K562 (cell line): Measurements from ENCODE around the gene HBG1. TPM values are rescaled to one million over a fixed set of nuclear protein-coding genes. Genes with fewer than 3 reads are reported as not detected.

Experiments used
- ATAC-seq: fragments of 200-7000 bp; cut with Tn5 transposase; 3 replicates; pipeline ENCODE4 v1.9.1; 2020; ENCODE audit warnings: moderate library complexity
- BruUV-seq: library from RNA; stranded (reverse); fragments of 400-500 nt; replicated peaks from 2 replicates; lab custom pipeline; 2021; lab: Mats Ljungman, UMichigan
- CTCF ChIA-PET: fragments of 300-600 bp; formaldehyde crosslinking; extraction: SDS; loops from one replicate; lab custom pipeline; 2021; ENCODE audit warnings: low intra/inter-chr PET ratio; lab: Yijun Ruan, JAX
- POLR2A ChIA-PET: fragments of 300-600, 350-650 bp; sonication (Branson Sonifier 250); formaldehyde crosslinking; extraction: SDS; loops from one replicate; lab custom pipeline; 2021; ENCODE audit warnings: antibody characterized with exemption, inconsistent platforms; lab: Yijun Ruan, JAX
- DNase-seq, 4 experiments: peaks; one replicate each; pipeline versions ENCODE4 v3.0.0 to v3.0.0-alpha.2; 2011 to 2018; ENCODE audit warnings: low spot score in 3 of 4, mixed read lengths in 3 of 4; ENCODE audit errors: extremely low read depth in 1 of 4
- FAIRE-seq: peaks from 2 replicates; lab custom pipeline; 2011; peaks lifted over from hg19 to GRCh38; lab: Jason Lieb, UNC
- H2AFZ ChIP-seq: 2 replicates; pipeline ENCODE4 v1.6.0; 2011; ENCODE audit warnings: low read depth, low read length, control low read depth, inconsistent platforms
- H3K27ac ChIP-seq: fragments of 200-600 bp; 3 replicates; pipeline ENCODE4 v1.8.0; 2011; ENCODE audit warnings: low read depth, mild to moderate bottlenecking, control low read depth, inconsistent platforms, low read length, moderate library complexity, mixed read lengths; ENCODE audit errors: extremely low read depth
- H3K27me3 ChIP-seq, 2 experiments: fragments of 300-600 bp in 1 of 2; 2 replicates in 1 of 2; 3 replicates in 1 of 2; pipeline versions ENCODE4 v1.6.0 to v1.8.0; 2011; ENCODE audit warnings: inconsistent platforms in 2 of 2, low read length in 2 of 2, mild to moderate bottlenecking in 1 of 2, mixed read lengths in 1 of 2, moderate library complexity in 1 of 2; ENCODE audit not compliant: control insufficient read depth in 2 of 2, insufficient read depth in 2 of 2
- H3K36me3 ChIP-seq: fragments of 300-600 bp; 3 replicates; pipeline ENCODE4 v1.8.0; 2011; ENCODE audit warnings: mild to moderate bottlenecking, low read length, inconsistent platforms; ENCODE audit not compliant: control insufficient read depth, insufficient read depth
- H3K4me1 ChIP-seq, 2 experiments: fragments of 200-600 bp in 1 of 2; replicated peaks in 1 of 2; 2 replicates in 1 of 2; 3 replicates in 1 of 2; pipeline versions ENCODE4 v1.5.1 to v1.8.0; 2011; ENCODE audit warnings: inconsistent platforms in 2 of 2, low read length in 2 of 2, mild to moderate bottlenecking in 1 of 2, mixed read lengths in 1 of 2, moderate library complexity in 1 of 2; ENCODE audit not compliant: control insufficient read depth in 2 of 2, insufficient read depth in 2 of 2
- H3K4me2 ChIP-seq: 2 replicates; pipeline ENCODE4 v1.6.1; 2011; ENCODE audit warnings: low read length, control low read depth, inconsistent platforms, mixed read lengths; ENCODE audit not compliant: insufficient read depth
- H3K4me3 ChIP-seq: fragments of 200-600 bp; sonication (generic), shearing (Covaris generic); 2 replicates; pipeline ENCODE4 v1.5.1; 2016; ENCODE audit warnings: control low read depth, inconsistent platforms
- H3K79me2 ChIP-seq: fragments of 200-600 bp; 3 replicates; pipeline ENCODE4 v1.8.0; 2011; ENCODE audit warnings: low read length, inconsistent platforms; ENCODE audit not compliant: control insufficient read depth, insufficient read depth
- H3K9ac ChIP-seq, 2 experiments: 2 replicates each; pipeline versions ENCODE4 v1.6.0 to v1.6.1; 2011; ENCODE audit warnings: low read depth in 2 of 2, low read length in 2 of 2, control low read depth in 1 of 2, inconsistent platforms in 1 of 2, mild to moderate bottlenecking in 1 of 2, mixed read lengths in 1 of 2; ENCODE audit not compliant: insufficient read depth in 1 of 2
- H3K9me1 ChIP-seq: one replicate; pipeline ENCODE4 v1.6.0; 2011; ENCODE audit warnings: inconsistent platforms, mild to moderate bottlenecking, low read length, moderate library complexity; ENCODE audit not compliant: control insufficient read depth, insufficient read depth
- H3K9me3 ChIP-seq: replicated peaks from 2 replicates; pipeline ENCODE4 v1.5.1; 2011; ENCODE audit warnings: low read depth, low read length, inconsistent platforms; ENCODE audit not compliant: control insufficient read depth, insufficient read depth
- H4K20me1 ChIP-seq: replicated peaks from 2 replicates; pipeline ENCODE4 v1.6.1; 2011; ENCODE audit warnings: low read length, inconsistent platforms, mixed read lengths; ENCODE audit not compliant: control insufficient read depth, insufficient read depth
- ETV5 ChIP-seq: sonication (generic); formaldehyde crosslinking; IDR thresholded peaks from 2 replicates; pipeline ENCODE4 v1.4.0; 2020; ENCODE audit warnings: low read depth, mild to moderate bottlenecking, missing genetic modification reagents
- MTA2 ChIP-seq: fragments of 450-650 bp; IDR thresholded peaks from 2 replicates; pipeline ENCODE4 v1.6.1; 2016; ENCODE audit warnings: low read depth
- ZFP36 ChIP-seq: fragments of 150-350 bp; IDR thresholded peaks from 2 replicates; pipeline ENCODE4 v1.6.1; 2018; ENCODE audit warnings: low read length, low read depth; ENCODE audit not compliant: partially characterized antibody
- ZNF76 ChIP-seq: fragments of 250-450 bp; sonication (Bioruptor Pico); IDR thresholded peaks from 2 replicates; pipeline ENCODE4 v1.4.0; 2020; ENCODE audit warnings: mild to moderate bottlenecking, moderate library complexity, borderline replicate concordance
- WGBS: fragments of 100-300 bp; shearing (Covaris generic); methylation state at CpG from one replicate; pipeline ENCODE4 v1.1.6; 2016; ENCODE audit warnings: low coverage, mixed read lengths; ENCODE audit not compliant: insufficient coverage; ENCODE audit errors: missing lambda C conversion rate; 5-methylcytosine and 5-hydroxymethylcytosine counted together
- in situ Hi-C: fragments of 300-500 bp; cut with MboI; formaldehyde crosslinking; loops from 4 replicates; pipeline ENCODE4 v1.15.0; 2018; ENCODE audit warnings: inconsistent platforms, mixed read lengths
- intact Hi-C: fragments of 100-400 bp; cut with micrococcal nuclease; formaldehyde crosslinking; loops from 2 replicates; pipeline ENCODE4 v1.14.2; 2022
- polyA plus RNA-seq, 8 experiments: library from polyadenylated mRNA; depleted of rRNA in 4 of 8; stranded (reverse) in 5 of 8; unstranded in 3 of 8; fragments of >200 nt; fragmentation: Nextera tagmentation in 2 of 8; fragmentation: Illumina TruSeq in 1 of 8; extraction: Ambion mirVana in 2 of 8; extraction: Trizol in 1 of 8; gene quantifications; 2 replicates each; pipeline versions ENCODE4 v1.2.1 to v1.2.3, GENCODE V29; 2011 to 2014; ENCODE audit warnings: inconsistent platforms in 1 of 8, missing spikeins in 1 of 8
- total RNA-seq, 7 experiments: library from RNA; depleted of rRNA in 6 of 7; stranded (reverse); fragments of >200 nt in 6 of 7; fragmentation: Illumina TruSeq in 2 of 7; extraction: Trizol in 2 of 7; gene quantifications; 2 replicates each; pipeline versions ENCODE4 v1.2.1 to v1.2.3, GENCODE V29; 2011 to 2021; ENCODE audit warnings: low replicate concordance in 1 of 7
- TF ChIP-seq, protein P1 (sequence below): fragments of 450-650 bp; IDR thresholded peaks from 2 replicates; pipeline ENCODE4 v1.6.1; 2016

Gene HBG1
- total and polyA plus RNA-seq, 9 of the 15 experiments (the other 6 are each of a cell fraction or from before 2014, with no cell fraction given), result 1,066 to 16,338 (median 4,898) TPM

DNA sequence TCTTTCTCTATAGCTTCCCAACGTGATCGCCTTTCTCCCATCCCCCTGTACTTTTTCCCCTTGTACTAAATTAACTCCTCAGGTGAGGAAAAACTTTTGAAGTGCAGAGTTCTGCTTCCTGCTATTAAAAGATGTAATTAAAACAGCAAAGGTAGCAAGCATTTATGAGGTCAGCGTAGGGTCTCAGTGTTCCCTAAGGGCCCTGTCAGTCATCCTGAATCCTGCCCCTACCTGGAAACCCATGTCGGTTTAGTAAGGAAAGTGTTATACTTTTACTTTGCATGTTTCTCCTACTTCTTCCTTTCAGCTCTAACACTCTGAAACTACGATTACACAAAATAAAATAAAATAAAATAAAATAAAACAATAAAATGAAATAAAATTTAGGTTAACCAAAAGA, 21.5 kb downstream of the HBG1 start:
- intact Hi-C loops, result no loop called here
- in situ Hi-C loops, result no loop called here
- ATAC-seq (no peak), DNase-seq (no peak), FAIRE-seq (no peak)
- Histone ChIP-seq H3K4me3 (no peak overlapping the region), H3K36me3 (no peaks in the 10 kb centered on the region), H3K27ac (no peak overlapping the region), H3K79me2 (no peaks in the 10 kb centered on the region), H3K27me3 (no peaks in the 10 kb centered on the region), H3K4me2 (no peak overlapping the region), H4K20me1 (no peaks in the 10 kb centered on the region), H3K9ac (no peak overlapping the region), H3K4me1 (peaks cover 9 to 27% of the 10 kb centered on the region in 2 experiments; a peak in 4 of 5 replicates), H3K9me1 (no peaks in the 10 kb centered on the region), H3K9me3 (no peaks in the 10 kb centered on the region), H2AFZ (peak overlapping the region; percentile 25; the same call in 1 of the 2 replicates)
- BruUV-seq, result no TSS peak
- ChIA-PET POLR2A (interaction anchor here (0.8 kb wide), 1 partner anchor 14 kb away, joined by 5 read pairs; no protein-coding TSS in a partner anchor), CTCF (no interaction called here)
- TF ChIP-seq ZNF76 (no peak), ETV5 (CRISPR knock-in tag) (no peak), MTA2 (no peak), ZFP36 (no peak)
- TF ChIP-seq, protein P1, sequence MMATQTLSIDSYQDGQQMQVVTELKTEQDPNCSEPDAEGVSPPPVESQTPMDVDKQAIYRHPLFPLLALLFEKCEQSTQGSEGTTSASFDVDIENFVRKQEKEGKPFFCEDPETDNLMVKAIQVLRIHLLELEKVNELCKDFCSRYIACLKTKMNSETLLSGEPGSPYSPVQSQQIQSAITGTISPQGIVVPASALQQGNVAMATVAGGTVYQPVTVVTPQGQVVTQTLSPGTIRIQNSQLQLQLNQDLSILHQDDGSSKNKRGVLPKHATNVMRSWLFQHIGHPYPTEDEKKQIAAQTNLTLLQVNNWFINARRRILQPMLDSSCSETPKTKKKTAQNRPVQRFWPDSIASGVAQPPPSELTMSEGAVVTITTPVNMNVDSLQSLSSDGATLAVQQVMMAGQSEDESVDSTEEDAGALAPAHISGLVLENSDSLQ, result peak; percentile 91
- WGBS, result 51% methylated on average over 5 of the region's 5 CpGs
